T-cell (primary cell): ENCODE measurements around the gene CFAP77. TPM values are rescaled to one million over a fixed set of nuclear protein-coding genes. Genes with fewer than 3 reads are reported as not detected.

Experiments
- ATAC-seq, 4 experiments: fragments of 200-7000 bp in 3 of 4; fragments of 150-1000 bp in 1 of 4; cut with Tn5 transposase; replicated peaks in 1 of 4; 1 replicate in 3 of 4; 2 replicates in 1 of 4; pipeline ENCODE4 v1.10.0; 2021; ENCODE audit warnings: moderate library complexity in 3 of 4, mild to moderate bottlenecking in 2 of 4, moderate number of reproducible peaks in 1 of 4
- CTCF ChIA-PET, 2 donors: fragments of 300-600 bp; sonication (Branson Sonifier 250); formaldehyde crosslinking; loops; one replicate each; lab custom pipeline; 2022; ENCODE audit warnings: antibody characterized with exemption in 2 of 2; lab: Charles Lee
- POLR2A ChIA-PET, 2 donors: fragments of 300-600 bp; sonication (Branson Sonifier 250); formaldehyde crosslinking; loops; one replicate each; lab custom pipeline; 2022; ENCODE audit warnings: antibody characterized with exemption in 2 of 2; lab: Charles Lee
- DNase-seq, 35 experiments: peaks; one replicate each; pipeline versions ENCODE4 v3.0.0 to v3.0.0-alpha.2; 2013 to 2023
- H3K27ac ChIP-seq: one replicate; pipeline ENCODE4 v1.5.1; 2013; ENCODE audit warnings: low read length
- H3K27me3 ChIP-seq, 2 experiments: replicated peaks in 1 of 2; 1 replicate in 1 of 2; 2 replicates in 1 of 2; pipeline versions ENCODE4 v1.6.1 to v1.7.0; 2013; ENCODE audit warnings: low read length in 1 of 2, mixed read lengths in 1 of 2; ENCODE audit not compliant: control insufficient read depth in 2 of 2, insufficient read depth in 2 of 2; ENCODE audit errors: extremely low read depth in 1 of 2
- H3K36me3 ChIP-seq, 2 donors: 1 replicate in 1 of 2; 2 replicates in 1 of 2; pipeline versions ENCODE4 v1.6.1 to v1.7.0; 2013; ENCODE audit warnings: low read length in 1 of 2; ENCODE audit not compliant: control insufficient read depth in 2 of 2, insufficient read depth in 1 of 2; ENCODE audit errors: extremely low read depth in 1 of 2
- H3K4me1 ChIP-seq, 2 experiments: 1 replicate in 1 of 2; 2 replicates in 1 of 2; pipeline versions ENCODE4 v1.6.1 to v1.7.0; 2013; ENCODE audit warnings: low read length in 2 of 2, mixed read lengths in 1 of 2; ENCODE audit not compliant: insufficient read depth in 2 of 2, control insufficient read depth in 1 of 2; ENCODE audit errors: extremely low read depth in 1 of 2
- H3K4me3 ChIP-seq, 2 donors: 1 replicate in 1 of 2; 2 replicates in 1 of 2; pipeline versions ENCODE4 v1.5.1 to v1.7.0; 2013; ENCODE audit warnings: mild to moderate bottlenecking in 2 of 2, low read length in 1 of 2, moderate library complexity in 1 of 2; ENCODE audit not compliant: control insufficient read depth in 1 of 2; ENCODE audit errors: extremely low read depth in 1 of 2
- H3K9me3 ChIP-seq: 2 replicates; pipeline ENCODE4 v1.7.0; 2013
- H3K27ac Mint-ChIP-seq, 2 donors: one replicate each; pipeline ENCODE4 v1.8.0; 2020 to 2021; ENCODE audit warnings: mild to moderate bottlenecking in 2 of 2, mixed read lengths in 2 of 2
- H3K27me3 Mint-ChIP-seq, 2 donors: one replicate each; pipeline ENCODE4 v1.8.0; 2021 to 2022; ENCODE audit warnings: mixed read lengths in 2 of 2
- H3K36me3 Mint-ChIP-seq: one replicate; pipeline ENCODE4 v1.8.0; 2021; ENCODE audit warnings: mixed read lengths
- H3K4me1 Mint-ChIP-seq, 3 donors: one replicate each; pipeline ENCODE4 v1.8.0; 2020 to 2022; ENCODE audit warnings: mixed read lengths in 3 of 3, mild to moderate bottlenecking in 1 of 3
- H3K4me3 Mint-ChIP-seq, 3 donors: one replicate each; pipeline ENCODE4 v1.8.0; 2020 to 2022; ENCODE audit warnings: mild to moderate bottlenecking in 3 of 3, mixed read lengths in 3 of 3, moderate library complexity in 3 of 3
- H3K9me3 Mint-ChIP-seq, 3 donors: one replicate each; pipeline ENCODE4 v1.8.0; 2020 to 2022; ENCODE audit warnings: mixed read lengths in 3 of 3
- WGBS: methylation state at CpG from one replicate; pipeline ENCODE4 v1.1.5; 2013; ENCODE audit warnings: missing lambda C conversion rate; ENCODE audit not compliant: insufficient coverage; 5-methylcytosine and 5-hydroxymethylcytosine counted together
- total RNA-seq, 35 experiments: library from RNA in 6 of 35; stranded (reverse) in 6 of 35; fragments of 120-200 nt in 1 of 35; gene quantifications; one replicate each; pipeline versions ENCODE4 v1.2.1 to v1.2.4 and lab custom pipeline; 2013 to 2026

The CFAP77 gene
- total RNA-seq, 5 donors from 2014 or later (not counting 1 experiment from before 2014, with no cell fraction given) = not detected

DNA sequence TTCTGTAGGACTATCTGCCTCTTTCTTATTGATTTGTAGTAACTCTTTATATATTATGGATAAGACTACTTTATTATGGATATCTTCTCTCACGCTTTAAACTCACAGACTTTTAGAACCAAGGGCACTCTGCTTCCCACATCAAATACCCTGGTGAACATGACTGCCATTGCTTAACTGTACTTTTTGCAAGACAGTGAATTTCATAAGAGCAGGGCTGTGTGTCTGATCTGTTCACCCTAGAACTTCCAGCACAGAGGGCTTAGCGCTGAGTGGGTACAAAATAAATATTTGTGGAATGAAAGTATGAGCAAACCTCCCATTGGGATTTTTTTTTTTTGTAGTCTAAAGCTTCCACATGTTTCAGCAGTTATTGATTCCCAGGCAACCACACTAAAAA is 84.8 kb downstream of the CFAP77 start:
- ChIA-PET CTCF (no interaction called here), POLR2A (no interaction called here)
- Mint-ChIP-seq H3K27ac (no peak overlapping the region), H3K36me3 (no peaks in the 10 kb centered on the region), H3K9me3 (no peaks in the 10 kb centered on the region), H3K4me1 (peaks cover 0 to 3% (median 0%) of the 10 kb centered on the region in 3 donors), H3K4me3 (no peak overlapping the region), H3K27me3 (peaks cover 51 to 60% of the 10 kb centered on the region in 2 donors)
- Histone ChIP-seq H3K27ac (no peak overlapping the region), H3K27me3 (peaks cover 0 to 70% of the 10 kb centered on the region in 2 experiments), H3K36me3 (no peaks in the 10 kb centered on the region), H3K4me1 (no peaks in the 10 kb centered on the region), H3K4me3 (no peak overlapping the region), H3K9me3 (no peaks in the 10 kb centered on the region)
- DNase-seq (no peak), ATAC-seq (no peak)
- no CpG with 5 or more reads among the region's 2 CpGs for WGBS

DNA sequence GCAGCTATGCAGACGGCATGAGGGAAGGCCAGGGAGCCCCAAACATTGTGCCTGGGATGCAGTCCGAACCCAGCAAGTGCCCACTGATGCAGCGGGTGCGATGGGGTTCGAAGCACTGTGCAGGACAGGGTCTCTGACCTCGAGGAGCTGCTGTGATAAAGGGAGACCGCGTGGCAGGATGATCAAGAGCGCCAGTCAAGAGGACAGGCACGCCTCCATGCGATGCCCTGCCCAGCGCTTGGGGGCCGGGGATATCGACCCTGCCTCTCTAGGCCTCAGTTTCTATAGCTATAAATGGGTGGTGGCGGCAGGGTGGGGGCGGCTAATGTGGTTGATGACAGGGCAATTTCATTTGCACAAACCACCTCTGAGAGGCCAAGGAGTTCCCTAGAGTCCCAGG is 87.7 kb downstream of the CFAP77 start:
- Histone ChIP-seq H3K27me3 (peaks cover 0 to 50% of the 10 kb centered on the region in 2 experiments), H3K4me3 (no peak overlapping the region), H3K27ac (no peak overlapping the region), H3K4me1 (no peaks in the 10 kb centered on the region), H3K36me3 (no peaks in the 10 kb centered on the region), H3K9me3 (no peaks in the 10 kb centered on the region)
- no peaks in the 10 kb centered on the region for H3K36me3 Mint-ChIP-seq
- H3K27me3 Mint-ChIP-seq = peaks cover 29 to 39% of the 10 kb centered on the region in 2 donors
- H3K4me1 Mint-ChIP-seq = no peaks in the 10 kb centered on the region
- H3K4me3 Mint-ChIP-seq = no peak overlapping the region
- CTCF ChIA-PET = no interaction called here
- H3K9me3 Mint-ChIP-seq = no peaks in the 10 kb centered on the region
- POLR2A ChIA-PET = no interaction called here
- H3K27ac Mint-ChIP-seq = no peak overlapping the region
- DNase-seq (no peak), ATAC-seq (no peak)
- 82% methylated on average over 15 of the region's 16 CpGs for WGBS

DNA sequence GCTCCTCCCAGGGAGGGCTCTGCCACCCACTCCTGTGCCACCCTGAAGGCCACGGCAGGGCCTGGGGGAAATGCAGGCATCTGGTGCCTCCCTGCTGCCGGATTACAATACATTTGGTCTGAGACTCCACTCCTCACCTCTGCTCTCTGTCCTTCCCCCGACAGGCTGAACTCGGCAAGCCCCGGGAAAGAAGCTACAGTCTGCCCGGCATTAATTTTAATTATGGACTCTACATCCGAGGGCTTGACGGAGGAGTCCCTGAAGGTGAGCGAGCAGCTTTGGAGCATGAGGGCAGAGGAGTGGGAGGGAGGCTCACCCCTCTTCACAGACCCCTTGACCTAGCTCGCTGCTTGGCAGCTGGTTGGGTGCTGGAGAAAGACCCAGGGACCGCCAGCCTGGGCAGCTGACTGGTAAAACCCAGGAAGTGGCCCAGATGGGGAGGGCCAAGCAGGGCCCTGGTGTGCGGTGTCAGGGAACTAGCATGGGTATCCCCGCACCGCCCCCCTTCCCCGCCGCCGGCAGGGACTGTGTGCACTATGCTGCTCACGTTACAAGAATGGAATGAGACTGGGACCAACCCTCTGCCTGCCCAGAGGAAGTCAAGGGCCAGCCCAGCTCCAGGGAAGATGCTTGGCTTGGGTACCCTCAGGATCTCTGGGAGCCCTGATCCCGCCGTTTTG is 88.7 kb downstream of the CFAP77 start:
- no peak for ATAC-seq

DNA sequence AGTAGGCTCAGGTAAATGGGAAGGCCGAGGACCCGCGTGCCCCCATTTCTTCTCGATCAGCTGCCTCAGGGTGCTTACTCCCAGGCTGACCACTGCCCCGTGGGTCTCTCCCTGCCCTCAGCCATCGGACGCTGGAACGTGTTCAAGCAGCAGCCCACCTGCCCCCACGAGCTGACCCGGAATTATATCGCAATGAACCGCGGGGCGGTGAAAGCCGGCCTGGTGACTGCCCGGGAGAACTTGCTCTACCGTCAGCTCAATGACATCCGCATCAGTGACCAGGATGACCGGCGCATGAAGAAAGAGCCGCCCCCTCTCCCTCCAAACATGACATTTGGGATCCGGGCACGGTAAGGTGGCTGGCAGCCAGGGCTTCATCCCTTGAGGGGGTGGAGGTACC is 89.2 kb downstream of the CFAP77 start:
- Mint-ChIP-seq H3K4me3 (no peak overlapping the region), H3K9me3 (no peaks in the 10 kb centered on the region), H3K4me1 (no peaks in the 10 kb centered on the region), H3K27ac (no peak overlapping the region), H3K36me3 (no peaks in the 10 kb centered on the region), H3K27me3 (peaks cover 25 to 31% of the 10 kb centered on the region in 2 donors)
- DNase-seq = no peak
- peaks cover 0 to 48% of the 10 kb centered on the region in 2 experiments for H3K27me3 ChIP-seq
- WGBS = 92% methylated on average over 20 of the region's 23 CpGs
- POLR2A ChIA-PET = no interaction called here
- H3K27ac ChIP-seq = no peak overlapping the region
- CTCF ChIA-PET = no interaction called here
- H3K9me3 ChIP-seq = no peaks in the 10 kb centered on the region
- no peaks in the 10 kb centered on the region for H3K4me1 ChIP-seq
- ATAC-seq = no peak
- no peak overlapping the region for H3K4me3 ChIP-seq
- H3K36me3 ChIP-seq = no peaks in the 10 kb centered on the region

More for the DNA sequence above, 88.7 kb downstream of the CFAP77 start:
- H3K36me3 ChIP-seq = no peaks in the 10 kb centered on the region
- no peak for DNase-seq
- Mint-ChIP-seq H3K36me3 (no peaks in the 10 kb centered on the region), H3K27me3 (peaks cover 28 to 33% of the 10 kb centered on the region in 2 donors), H3K9me3 (no peaks in the 10 kb centered on the region), H3K27ac (no peak overlapping the region), H3K4me1 (no peaks in the 10 kb centered on the region), H3K4me3 (no peak overlapping the region)
- H3K4me3 ChIP-seq = no peak overlapping the region
- ChIA-PET CTCF (no interaction called here), POLR2A (no interaction called here)
- no peak overlapping the region for H3K27ac ChIP-seq
- H3K27me3 ChIP-seq = peaks cover 0 to 50% of the 10 kb centered on the region in 2 experiments
- 86% methylated on average over 12 of the region's 20 CpGs for WGBS
- H3K4me1 ChIP-seq = no peaks in the 10 kb centered on the region
- no peaks in the 10 kb centered on the region for H3K9me3 ChIP-seq

DNA sequence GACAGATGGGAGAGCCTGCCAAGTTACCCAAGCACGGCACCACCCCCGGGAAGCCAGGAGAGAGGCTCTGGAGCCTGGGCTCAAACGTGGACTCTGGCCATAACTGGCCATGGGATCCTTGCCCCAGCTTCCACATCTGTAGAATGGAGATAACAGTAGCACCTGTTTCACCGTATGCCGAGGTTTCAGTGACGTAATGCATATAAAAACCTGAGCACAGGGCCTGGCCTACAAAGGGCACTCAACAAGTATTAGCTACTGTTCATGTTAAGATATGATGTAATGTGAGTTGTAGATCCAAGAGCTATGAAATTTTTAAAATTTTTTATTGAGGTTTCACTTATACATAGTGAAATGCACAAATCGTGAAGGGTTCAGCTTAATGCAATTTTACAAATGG is 90.2 kb downstream of the CFAP77 start:
- CTCF ChIA-PET = no interaction called here
- H3K9me3 Mint-ChIP-seq = no peaks in the 10 kb centered on the region
- H3K4me1 Mint-ChIP-seq = no peaks in the 10 kb centered on the region
- H3K4me3 Mint-ChIP-seq = no peak overlapping the region
- H3K27ac Mint-ChIP-seq = no peak overlapping the region
- Histone ChIP-seq H3K27me3 (peaks cover 0 to 46% of the 10 kb centered on the region in 2 experiments), H3K36me3 (no peaks in the 10 kb centered on the region), H3K27ac (no peak overlapping the region), H3K4me1 (no peaks in the 10 kb centered on the region), H3K9me3 (no peaks in the 10 kb centered on the region), H3K4me3 (no peak overlapping the region)
- H3K36me3 Mint-ChIP-seq = no peaks in the 10 kb centered on the region
- no peak for ATAC-seq
- no peak for DNase-seq
- POLR2A ChIA-PET = no interaction called here
- WGBS = 84% methylated on average over 6 of the region's 7 CpGs
- H3K27me3 Mint-ChIP-seq = peaks cover 18 to 22% of the 10 kb centered on the region in 2 donors

DNA sequence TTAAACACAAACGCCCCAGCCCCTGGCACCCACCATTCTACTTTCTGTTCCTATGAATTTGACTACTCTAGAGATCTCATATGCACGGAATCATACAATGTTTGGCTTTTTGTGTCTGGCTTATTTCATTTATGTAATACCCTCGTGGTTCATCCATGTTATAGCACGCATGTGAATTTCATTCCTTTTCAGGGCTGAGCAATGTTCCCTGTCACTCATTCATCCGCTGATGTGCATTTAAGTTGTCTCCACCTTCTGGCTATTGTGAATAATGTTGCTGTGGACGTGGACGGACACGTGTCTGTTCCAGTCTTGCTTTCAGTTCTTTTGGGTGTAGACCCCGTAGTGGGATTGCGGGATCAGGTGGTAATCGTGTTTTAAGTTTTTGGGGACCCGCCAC is 92.5 kb downstream of the CFAP77 start:
- Mint-ChIP-seq H3K27me3 (peaks cover 14 to 15% of the 10 kb centered on the region in 2 donors), H3K27ac (no peak overlapping the region), H3K36me3 (no peaks in the 10 kb centered on the region), H3K4me1 (peaks cover 5 to 11% (median 10%) of the 10 kb centered on the region in 3 donors), H3K9me3 (no peaks in the 10 kb centered on the region), H3K4me3 (no peak overlapping the region)
- Histone ChIP-seq H3K27me3 (peaks cover 2 to 45% of the 10 kb centered on the region in 2 experiments), H3K4me1 (peaks cover 0 to 13% of the 10 kb centered on the region in 2 experiments), H3K9me3 (no peaks in the 10 kb centered on the region), H3K4me3 (no peak overlapping the region), H3K27ac (no peak overlapping the region), H3K36me3 (no peaks in the 10 kb centered on the region)
- POLR2A ChIA-PET = no interaction called here
- WGBS = 93% methylated on average over 5 of the region's 12 CpGs
- ATAC-seq (no peak), DNase-seq (no peak)
- CTCF ChIA-PET = no interaction called here
